HG02798 (cell line): ENCODE results near the gene CD40.

ENCODE experiments used
- ATAC-seq: cut with Tn5 transposase; IDR thresholded peaks from one replicate; pipeline ENCODE4 v1.9.1; 2021; ENCODE audit warnings: mild to moderate bottlenecking; ENCODE audit not compliant: unreplicated experiment, poor library complexity

The CD40 gene

GRCh38 chr20:46139908-46140482, 21.9 kb downstream of the CD40 start:
- ATAC-seq = no peak

GRCh38 chr20:46142124-46142523, 24.0 kb downstream of the CD40 start:
- no peak for ATAC-seq

- no peak for ATAC-seq
Measured at GRCh38 chr20:46144432-46145025, 26.4 kb downstream of the CD40 start.

GRCh38 chr20:46145713-46146112, 27.6 kb downstream of the CD40 start:
- ATAC-seq = no peak

GRCh38 chr20:46148313-46149208, 30.4 kb downstream of the CD40 start:
- ATAC-seq = no peak

GRCh38 chr20:46150943-46151342, 32.8 kb downstream of the CD40 start:
- no peak for ATAC-seq

GRCh38 chr20:46151936-46152335, 33.8 kb downstream of the CD40 start:
- ATAC-seq = no peak

GRCh38 chr20:46152824-46153586, 34.9 kb downstream of the CD40 start:
- no peak for ATAC-seq

- ATAC-seq = no peak
Measured at GRCh38 chr20:46154305-46154704, 36.2 kb downstream of the CD40 start.

- ATAC-seq = no peak
Measured at GRCh38 chr20:46154796-46155195, 36.7 kb downstream of the CD40 start.

GRCh38 chr20:46156065-46156464, 38.0 kb downstream of the CD40 start:
- ATAC-seq = no peak

GRCh38 chr20:46157076-46157592, 39.0 kb downstream of the CD40 start:
- no peak for ATAC-seq

GRCh38 chr20:46157625-46158024, 39.5 kb downstream of the CD40 start:
- no peak for ATAC-seq

- ATAC-seq = no peak
Measured at GRCh38 chr20:46158476-46158987, 40.4 kb downstream of the CD40 start.

- ATAC-seq = no peak
Measured at GRCh38 chr20:46159101-46159897, 41.2 kb downstream of the CD40 start.

- ATAC-seq = no peak
Measured at GRCh38 chr20:46160661-46161060, 42.5 kb downstream of the CD40 start.

- ATAC-seq = no peak
Measured at GRCh38 chr20:46161921-46162320, 43.8 kb downstream of the CD40 start.

GRCh38 chr20:46164254-46164653, 46.1 kb downstream of the CD40 start:
- ATAC-seq = no peak

GRCh38 chr20:46167080-46167479, 49.0 kb downstream of the CD40 start:
- no peak for ATAC-seq

- no peak for ATAC-seq
Measured at GRCh38 chr20:46168438-46168837, 50.3 kb downstream of the CD40 start.
